Erythroblast (primary cell): ENCODE results near the gene MAPK8.

Source experiments
- GATA1 ChIP-seq: IDR thresholded peaks from 2 replicates; pipeline ENCODE4 v1.6.1; 2011; ENCODE audit warnings: low read depth, mild to moderate bottlenecking, control low read depth, low read length, moderate library complexity
- POLR2A ChIP-seq: IDR thresholded peaks from 2 replicates; pipeline ENCODE4 v1.6.1; 2011; ENCODE audit warnings: mild to moderate bottlenecking, low read length

GRCh38 chr10:48466611-48467240 is 160.2 kb downstream of the MAPK8 start:
- TF ChIP-seq POLR2A (no peak), GATA1 (no peak)
